Astrocyte (in vitro differentiated cells and primary cell): ENCODE results near the gene MKNK1. TPM values are rescaled to one million over a fixed set of nuclear protein-coding genes. Genes with fewer than 3 reads are reported as not detected.

Experiments
- DNase-seq: peaks from one replicate; pipeline ENCODE4 v3.0.0-alpha.2; 2010; ENCODE audit warnings: low read depth
- FAIRE-seq: peaks from 2 replicates; lab custom pipeline; 2011; peaks lifted over from hg19 to GRCh38; lab: Jason Lieb, UNC
- H2AFZ ChIP-seq: 2 replicates; pipeline ENCODE4 v1.6.0; 2012; ENCODE audit warnings: low read depth, low read length, inconsistent platforms
- H3K27ac ChIP-seq: 2 replicates; pipeline ENCODE4 v1.5.1; 2011; ENCODE audit warnings: low read depth, low read length, inconsistent platforms
- H3K27me3 ChIP-seq: 2 replicates; pipeline ENCODE4 v1.6.0; 2011; ENCODE audit warnings: low read length, inconsistent platforms; ENCODE audit not compliant: insufficient read depth
- H3K36me3 ChIP-seq: 2 replicates; pipeline ENCODE4 v1.5.1; 2011; ENCODE audit warnings: low read length, inconsistent platforms; ENCODE audit not compliant: insufficient read depth
- H3K4me1 ChIP-seq: 2 replicates; pipeline ENCODE4 v1.5.1; 2011; ENCODE audit warnings: low read length, inconsistent platforms; ENCODE audit not compliant: insufficient read depth
- H3K4me2 ChIP-seq: 2 replicates; pipeline ENCODE4 v1.6.0; 2012; ENCODE audit warnings: low read length, inconsistent platforms
- H3K4me3 ChIP-seq: 2 replicates; pipeline ENCODE4 v1.5.1; 2011; ENCODE audit warnings: low read depth, mild to moderate bottlenecking, low read length, inconsistent platforms; ENCODE audit not compliant: insufficient read depth
- H3K79me2 ChIP-seq: 2 replicates; pipeline ENCODE4 v1.6.0; 2012; ENCODE audit warnings: mild to moderate bottlenecking, low read length, inconsistent platforms; ENCODE audit not compliant: insufficient read depth
- H3K9ac ChIP-seq: 2 replicates; pipeline ENCODE4 v1.6.0; 2012; ENCODE audit warnings: mild to moderate bottlenecking, low read length, inconsistent platforms
- H3K9me3 ChIP-seq: 2 replicates; pipeline ENCODE4 v1.5.1; 2012; ENCODE audit warnings: low read depth, mild to moderate bottlenecking, low read length, inconsistent platforms; ENCODE audit not compliant: insufficient read depth
- H4K20me1 ChIP-seq: 2 replicates; pipeline ENCODE4 v1.6.0; 2012; ENCODE audit warnings: low read length, inconsistent platforms; ENCODE audit not compliant: insufficient read depth
- H3K27ac Mint-ChIP-seq: one replicate; pipeline ENCODE4 v1.8.0; 2021; ENCODE audit warnings: mild to moderate bottlenecking, mixed read lengths; ENCODE audit not compliant: unreplicated experiment
- H3K27me3 Mint-ChIP-seq: one replicate; pipeline ENCODE4 v1.8.0; 2021; ENCODE audit warnings: low read depth, mixed read lengths; ENCODE audit not compliant: unreplicated experiment
- H3K36me3 Mint-ChIP-seq: one replicate; pipeline ENCODE4 v1.8.0; 2021; ENCODE audit warnings: low read depth, mixed read lengths; ENCODE audit not compliant: unreplicated experiment
- H3K4me1 Mint-ChIP-seq: one replicate; pipeline ENCODE4 v1.8.0; 2021; ENCODE audit warnings: low read depth, mixed read lengths; ENCODE audit not compliant: unreplicated experiment
- H3K4me3 Mint-ChIP-seq: one replicate; pipeline ENCODE4 v1.8.0; 2021; ENCODE audit warnings: mild to moderate bottlenecking, moderate library complexity, mixed read lengths; ENCODE audit not compliant: unreplicated experiment
- H3K9me3 Mint-ChIP-seq: one replicate; pipeline ENCODE4 v1.8.0; 2021; ENCODE audit warnings: mild to moderate bottlenecking, mixed read lengths; ENCODE audit not compliant: unreplicated experiment
- EZH2 ChIP-seq: IDR thresholded peaks from 2 replicates; pipeline ENCODE4 v1.6.1; 2012; ENCODE audit warnings: mild to moderate bottlenecking, low read length, inconsistent platforms; ENCODE audit not compliant: insufficient read depth
- total RNA-seq: library from RNA; stranded (reverse); gene quantifications from 2 replicates; pipeline ENCODE4 v1.2.1, GENCODE V29; 2021
- TF ChIP-seq, protein P1 (sequence below): IDR thresholded peaks from 2 replicates; pipeline ENCODE4 v1.5.1; 2011; ENCODE audit warnings: low read depth, mild to moderate bottlenecking, inconsistent platforms, low read length, moderate library complexity; ENCODE audit not compliant: insufficient read depth

Gene MKNK1
- total RNA-seq, 1 donor from 2014 or later = 26.9 TPM

DNA sequence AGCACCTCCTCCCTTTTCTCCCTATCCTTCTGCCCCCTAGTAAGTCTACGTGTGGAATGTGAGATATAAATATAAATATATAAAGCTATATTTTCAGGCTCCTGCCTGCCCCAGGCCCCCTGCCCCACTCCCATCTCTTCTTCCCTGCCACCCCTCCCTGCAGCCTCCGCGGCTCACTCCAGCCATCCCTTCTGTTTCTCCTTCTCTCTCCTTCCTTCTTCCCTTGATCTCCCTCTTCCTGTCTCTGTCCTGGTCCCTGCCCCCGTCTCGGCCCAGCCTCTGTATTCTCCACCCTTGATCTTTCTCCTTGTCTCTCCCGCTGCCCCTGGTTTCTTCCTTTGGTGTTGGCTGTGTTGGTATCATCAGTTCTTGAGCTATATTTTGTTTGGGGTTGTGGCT is 91.3 kb downstream of the MKNK1 start:
- no peak for TF ChIP-seq EZH2
- TF ChIP-seq, protein P1, sequence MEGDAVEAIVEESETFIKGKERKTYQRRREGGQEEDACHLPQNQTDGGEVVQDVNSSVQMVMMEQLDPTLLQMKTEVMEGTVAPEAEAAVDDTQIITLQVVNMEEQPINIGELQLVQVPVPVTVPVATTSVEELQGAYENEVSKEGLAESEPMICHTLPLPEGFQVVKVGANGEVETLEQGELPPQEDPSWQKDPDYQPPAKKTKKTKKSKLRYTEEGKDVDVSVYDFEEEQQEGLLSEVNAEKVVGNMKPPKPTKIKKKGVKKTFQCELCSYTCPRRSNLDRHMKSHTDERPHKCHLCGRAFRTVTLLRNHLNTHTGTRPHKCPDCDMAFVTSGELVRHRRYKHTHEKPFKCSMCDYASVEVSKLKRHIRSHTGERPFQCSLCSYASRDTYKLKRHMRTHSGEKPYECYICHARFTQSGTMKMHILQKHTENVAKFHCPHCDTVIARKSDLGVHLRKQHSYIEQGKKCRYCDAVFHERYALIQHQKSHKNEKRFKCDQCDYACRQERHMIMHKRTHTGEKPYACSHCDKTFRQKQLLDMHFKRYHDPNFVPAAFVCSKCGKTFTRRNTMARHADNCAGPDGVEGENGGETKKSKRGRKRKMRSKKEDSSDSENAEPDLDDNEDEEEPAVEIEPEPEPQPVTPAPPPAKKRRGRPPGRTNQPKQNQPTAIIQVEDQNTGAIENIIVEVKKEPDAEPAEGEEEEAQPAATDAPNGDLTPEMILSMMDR = no peak
- Mint-ChIP-seq H3K4me3 (no peak overlapping the region), H3K27ac (peak overlapping the region; percentile 12), H3K36me3 (no peaks in the 10 kb centered on the region), H3K4me1 (peaks cover 24% of the 10 kb centered on the region), H3K27me3 (peaks cover 28% of the 10 kb centered on the region), H3K9me3 (no peaks in the 10 kb centered on the region)
- no peak overlapping the region for H2AFZ ChIP-seq
- H3K4me3 ChIP-seq = no peak overlapping the region
- H3K79me2 ChIP-seq = no peaks in the 10 kb centered on the region
- DNase-seq = no peak
- no peaks in the 10 kb centered on the region for H3K4me1 ChIP-seq
- FAIRE-seq = no peak
- no peak overlapping the region for H3K4me2 ChIP-seq
- H3K27me3 ChIP-seq = peaks cover 15% of the 10 kb centered on the region
- no peak overlapping the region for H3K9ac ChIP-seq
- H4K20me1 ChIP-seq = no peaks in the 10 kb centered on the region
- no peak overlapping the region for H3K27ac ChIP-seq
- H3K36me3 ChIP-seq = no peaks in the 10 kb centered on the region
- H3K9me3 ChIP-seq = no peaks in the 10 kb centered on the region

DNA sequence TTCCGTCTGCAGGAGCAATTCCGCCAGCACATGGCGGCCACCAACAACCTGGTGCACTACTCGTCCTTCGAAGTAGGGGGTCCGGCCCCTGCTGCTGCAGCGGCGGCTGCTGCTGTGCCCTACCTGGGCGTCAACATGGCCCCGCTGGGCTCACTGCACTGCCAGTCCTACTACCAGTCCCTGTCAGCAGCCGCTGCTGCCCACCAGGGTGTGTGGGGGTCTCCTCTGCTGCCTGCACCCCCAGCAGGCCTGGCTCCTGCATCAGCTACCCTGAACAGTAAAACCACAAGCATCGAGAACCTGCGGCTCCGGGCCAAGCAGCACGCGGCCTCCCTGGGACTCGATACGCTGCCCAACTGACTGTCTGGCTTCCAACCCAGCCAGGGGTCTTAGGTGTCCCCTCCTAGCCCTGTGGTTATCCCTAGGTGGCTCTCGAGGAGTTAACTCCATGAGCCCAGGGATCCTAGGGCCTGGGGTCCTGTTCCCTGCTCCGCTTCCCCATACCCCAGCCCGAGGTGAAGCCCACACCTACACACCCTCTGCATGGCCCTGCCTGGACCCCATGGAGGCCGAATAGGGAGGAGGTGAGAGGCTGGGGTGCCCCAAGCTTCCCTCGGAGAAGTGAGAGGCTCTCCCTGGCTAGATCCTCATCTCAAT is 91.8 kb downstream of the MKNK1 start:
- Histone ChIP-seq H3K4me2 (no peak overlapping the region), H3K4me1 (no peaks in the 10 kb centered on the region), H3K9ac (no peak overlapping the region), H4K20me1 (no peaks in the 10 kb centered on the region), H3K36me3 (no peaks in the 10 kb centered on the region), H3K27me3 (peaks cover 15% of the 10 kb centered on the region), H3K4me3 (no peak overlapping the region), H3K27ac (no peak overlapping the region), H3K9me3 (no peaks in the 10 kb centered on the region), H3K79me2 (no peaks in the 10 kb centered on the region), H2AFZ (no peak overlapping the region)
- H3K36me3 Mint-ChIP-seq = no peaks in the 10 kb centered on the region
- H3K4me3 Mint-ChIP-seq = no peak overlapping the region
- H3K9me3 Mint-ChIP-seq = no peaks in the 10 kb centered on the region
- FAIRE-seq (no peak), DNase-seq (no peak)
- H3K27me3 Mint-ChIP-seq = peaks cover 28% of the 10 kb centered on the region
- no peak overlapping the region for H3K27ac Mint-ChIP-seq
- peaks cover 21% of the 10 kb centered on the region for H3K4me1 Mint-ChIP-seq
- TF ChIP-seq EZH2 = no peak
- TF ChIP-seq, protein P1 = no peak

DNA sequence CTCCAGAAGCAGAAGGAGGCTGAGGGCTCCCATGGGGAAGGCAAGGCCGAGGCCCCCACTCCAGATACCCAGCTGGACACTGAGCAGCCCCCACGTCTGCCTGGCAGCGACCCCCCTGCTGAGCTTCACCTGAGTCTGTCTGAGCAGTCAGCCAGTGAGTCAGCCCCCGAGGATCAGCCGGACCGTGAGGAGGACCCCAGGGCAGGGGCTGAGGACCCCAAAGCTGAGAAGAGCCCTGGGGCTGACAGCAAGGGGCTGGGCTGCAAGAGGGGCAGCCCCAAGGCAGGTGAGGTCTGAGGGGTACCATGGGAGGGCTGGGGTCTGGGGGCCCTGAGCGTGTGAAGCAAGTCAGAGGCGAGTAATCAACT is 93.1 kb downstream of the MKNK1 start:
- no peak overlapping the region for H3K4me2 ChIP-seq
- peaks cover 25% of the 10 kb centered on the region for H3K27me3 Mint-ChIP-seq
- peaks cover 12% of the 10 kb centered on the region for H3K4me1 Mint-ChIP-seq
- no peaks in the 10 kb centered on the region for H4K20me1 ChIP-seq
- TF ChIP-seq, protein P1 = no peak
- no peak for TF ChIP-seq EZH2
- peaks cover 16% of the 10 kb centered on the region for H3K27me3 ChIP-seq
- H3K27ac Mint-ChIP-seq = no peak overlapping the region
- no peak overlapping the region for H3K27ac ChIP-seq
- H3K4me3 ChIP-seq = no peak overlapping the region
- H3K4me3 Mint-ChIP-seq = no peak overlapping the region
- no peaks in the 10 kb centered on the region for H3K4me1 ChIP-seq
- FAIRE-seq (no peak), DNase-seq (no peak)
- no peak overlapping the region for H3K9ac ChIP-seq
- H2AFZ ChIP-seq = no peak overlapping the region
- H3K9me3 Mint-ChIP-seq = no peaks in the 10 kb centered on the region
- no peaks in the 10 kb centered on the region for H3K36me3 Mint-ChIP-seq
- no peaks in the 10 kb centered on the region for H3K79me2 ChIP-seq
- no peaks in the 10 kb centered on the region for H3K9me3 ChIP-seq
- H3K36me3 ChIP-seq = no peaks in the 10 kb centered on the region
